HG02623 (cell line): Measurements from ENCODE around the gene RAB5IF.
"Not testable (repeated sequence)": the region's sequence is repeated elsewhere in the genome, so short reads cannot be mapped to it uniquely, and the experiment has no call there.

Experiments used
- ATAC-seq: cut with Tn5 transposase; IDR thresholded peaks from one replicate; pipeline ENCODE4 v1.9.1; 2021; ENCODE audit warnings: moderate library complexity; ENCODE audit not compliant: unreplicated experiment

RAB5IF gene

DNA sequence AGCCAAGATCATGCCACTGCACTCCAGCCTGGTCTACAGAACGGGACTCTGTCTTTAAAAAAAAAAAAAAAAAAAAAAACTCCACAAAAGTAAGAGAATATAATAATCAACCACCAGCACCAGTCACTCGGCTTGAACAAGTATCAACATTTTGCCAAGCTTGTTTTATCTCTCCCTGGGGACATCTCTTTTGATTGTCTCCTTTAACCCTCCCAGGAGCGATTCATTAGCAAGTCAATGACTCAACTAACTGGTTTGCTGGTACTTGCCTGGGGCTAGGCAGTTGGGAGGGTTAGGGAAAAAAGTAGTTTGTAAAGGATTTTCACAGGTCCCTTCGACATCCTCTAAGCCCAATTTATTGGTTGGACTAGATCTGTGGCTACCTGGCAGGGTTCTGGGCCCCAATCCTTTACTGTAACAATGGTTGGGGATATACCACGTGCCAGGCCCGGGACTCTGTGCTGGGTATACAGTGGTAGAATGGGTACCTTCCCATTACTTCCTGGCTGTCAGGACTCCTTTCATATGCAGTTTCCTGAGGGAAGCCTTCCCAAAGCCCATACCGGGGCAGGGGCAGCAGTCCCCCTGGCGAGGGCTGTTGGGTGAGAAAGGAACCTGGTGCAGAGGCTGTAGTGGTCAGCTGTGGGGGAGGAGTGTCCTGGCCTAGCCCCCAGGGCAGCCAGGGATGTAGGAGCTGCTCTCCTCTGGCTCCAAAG is 20.0 kb upstream of the RAB5IF start:
- no peak for ATAC-seq

- ATAC-seq, result no peak
Observed at GRCh38 chr20:36587388-36588070, 18.1 kb upstream of the RAB5IF start.

DNA sequence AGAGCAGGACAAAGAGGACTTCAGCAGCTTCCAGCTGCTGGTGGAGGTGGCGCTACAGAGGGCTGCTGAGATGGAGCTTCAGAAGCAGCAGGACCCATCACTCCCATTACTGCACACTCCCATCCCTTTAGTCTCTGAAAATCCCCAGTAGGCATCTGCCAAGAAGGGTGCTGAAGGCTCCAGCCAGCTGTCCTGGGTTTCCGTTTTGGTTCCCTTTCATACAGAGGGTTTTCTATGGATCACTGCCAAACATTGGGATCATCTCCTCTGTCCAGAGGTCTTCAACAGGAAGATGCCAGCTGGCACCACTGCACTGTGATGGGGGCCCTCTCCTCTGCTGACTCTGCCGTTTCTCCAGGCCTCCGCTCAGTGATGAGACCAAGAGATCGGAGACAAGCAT is 14.3 kb upstream of the RAB5IF start:
- ATAC-seq, result no peak

DNA sequence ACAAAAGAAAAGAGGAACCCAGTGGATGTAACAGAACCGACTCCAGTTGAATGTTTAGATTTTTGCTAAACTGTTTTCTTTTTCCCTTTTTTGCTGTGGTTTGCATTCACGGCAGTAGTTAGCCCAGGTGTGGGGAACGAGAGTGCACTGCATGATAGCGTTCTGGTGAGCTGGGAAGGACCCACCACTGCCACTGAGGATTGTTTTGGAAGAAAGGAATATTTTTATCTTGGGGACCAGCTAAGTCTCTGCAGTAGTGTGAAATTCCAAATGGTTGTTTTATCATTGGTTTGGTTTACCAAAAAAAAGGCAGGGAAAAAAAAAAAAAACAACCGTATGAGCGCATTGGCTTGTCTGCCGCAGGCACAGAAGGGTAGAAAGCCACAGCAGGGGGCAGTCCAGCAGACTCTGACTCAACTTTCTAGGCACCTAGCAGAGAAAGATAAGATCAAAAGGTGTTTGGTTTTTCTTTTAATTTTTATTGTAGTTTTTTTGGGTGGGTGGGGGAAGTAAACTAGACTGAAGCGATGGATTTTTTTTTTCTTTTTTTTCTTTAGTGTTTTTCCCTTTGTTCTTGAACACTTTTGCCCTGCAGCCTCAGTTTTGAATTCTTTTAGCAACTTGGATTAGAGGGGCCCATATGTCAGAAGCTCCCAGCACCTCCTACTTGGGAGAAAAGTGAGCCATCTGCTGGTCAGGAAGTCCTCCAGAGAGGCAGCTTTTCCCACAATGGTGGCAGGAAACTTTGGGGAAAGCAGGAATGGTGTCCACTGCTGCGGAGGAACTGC is 13.5 kb upstream of the RAB5IF start:
- ATAC-seq, result no peak

- ATAC-seq, result no peak
Observed at GRCh38 chr20:36593347-36593929, 12.1 kb upstream of the RAB5IF start.

GRCh38 chr20:36599912-36600345 is 5.7 kb upstream of the RAB5IF start:
- ATAC-seq, result no peak

DNA sequence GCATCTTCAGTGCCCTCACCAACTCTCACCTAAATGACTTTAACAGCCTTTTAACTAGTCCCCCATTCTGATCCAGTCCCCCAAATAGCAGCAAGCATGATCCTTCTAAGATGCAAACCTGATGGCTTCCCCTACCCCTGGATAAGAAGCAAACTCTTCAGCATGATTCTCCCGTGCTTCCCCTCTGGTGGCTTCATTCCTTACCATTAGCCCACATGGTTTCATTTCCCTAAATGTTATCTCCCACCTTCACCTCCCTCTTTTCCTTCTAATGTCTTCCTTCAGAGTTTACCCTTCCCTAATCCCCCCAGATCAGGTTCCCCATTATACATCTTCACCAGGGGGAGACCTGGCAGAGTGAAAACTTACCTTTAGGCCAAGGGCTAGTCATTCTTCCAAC is 4.0 kb upstream of the RAB5IF start:
- ATAC-seq, result no peak

GRCh38 chr20:36604952-36605398 is 604 bp upstream of the RAB5IF start:
- ATAC-seq, result peak; percentile 19

DNA sequence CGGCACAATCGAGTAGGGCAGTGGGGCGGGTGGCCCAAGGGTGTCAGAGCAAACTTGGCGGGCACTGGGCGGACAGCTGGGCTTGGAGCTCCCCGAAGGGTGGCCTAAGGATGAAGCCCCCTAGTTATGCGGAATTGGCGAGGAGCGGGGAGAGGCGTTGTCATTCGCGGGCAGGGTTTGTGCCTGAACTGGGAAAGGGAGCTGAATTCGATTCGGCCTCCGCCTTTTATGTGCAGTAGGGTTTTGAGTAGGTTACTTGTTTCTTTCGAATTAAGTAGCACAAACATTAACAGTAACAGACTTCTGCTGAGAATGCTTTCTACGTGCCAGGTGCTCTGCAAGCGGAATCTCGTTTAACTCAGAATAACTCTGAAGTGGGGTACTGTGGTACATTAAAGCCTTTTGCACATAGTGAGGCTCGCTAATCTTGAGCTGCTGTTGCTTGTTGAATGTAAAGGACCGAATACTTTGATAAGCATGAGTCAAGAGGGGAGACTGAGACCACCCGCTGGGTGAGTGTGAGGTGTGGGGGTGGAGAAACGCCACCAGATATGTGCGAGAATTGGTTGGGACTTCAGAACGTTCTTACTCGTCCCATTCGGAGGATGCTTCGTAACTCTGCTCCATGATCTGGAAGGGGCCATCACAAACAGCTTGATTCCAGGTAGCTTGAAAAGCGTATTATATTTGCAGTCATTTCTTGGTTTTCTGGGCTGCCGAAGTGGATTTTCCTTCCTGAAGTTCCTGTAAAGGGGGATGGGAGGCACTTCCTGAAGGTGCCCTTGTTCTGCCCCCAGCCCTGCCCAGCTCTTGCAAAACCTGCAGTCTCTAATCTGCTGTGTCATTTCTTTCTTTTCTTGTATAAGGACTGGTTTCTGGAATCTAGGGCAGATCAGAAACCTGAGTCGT is 833 bp downstream of the RAB5IF start:
- ATAC-seq, result no peak

GRCh38 chr20:36607586-36608387 is 2.2 kb downstream of the RAB5IF start:
- no peak for ATAC-seq

DNA sequence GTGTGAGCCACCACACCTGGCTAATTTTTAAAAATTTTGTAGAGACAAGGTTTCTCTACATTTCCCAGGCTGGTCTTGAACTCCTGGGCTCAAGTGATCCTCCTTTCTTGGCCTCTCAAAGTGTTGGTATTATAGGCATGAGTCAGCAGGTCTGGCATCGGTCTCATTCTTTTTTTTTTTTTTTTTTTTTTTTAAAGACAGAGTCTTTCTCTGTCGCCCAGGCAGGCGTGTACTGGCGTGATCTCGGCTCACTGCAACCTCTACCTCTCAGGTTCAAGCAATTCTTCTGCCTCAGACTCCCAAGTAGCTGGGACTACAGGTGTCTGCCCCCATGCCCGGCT is 2.8 kb downstream of the RAB5IF start:
- ATAC-seq, result not testable (repeated sequence)

- ATAC-seq, result no peak
Observed at GRCh38 chr20:36611625-36612024, 6.0 kb downstream of the RAB5IF start.

DNA sequence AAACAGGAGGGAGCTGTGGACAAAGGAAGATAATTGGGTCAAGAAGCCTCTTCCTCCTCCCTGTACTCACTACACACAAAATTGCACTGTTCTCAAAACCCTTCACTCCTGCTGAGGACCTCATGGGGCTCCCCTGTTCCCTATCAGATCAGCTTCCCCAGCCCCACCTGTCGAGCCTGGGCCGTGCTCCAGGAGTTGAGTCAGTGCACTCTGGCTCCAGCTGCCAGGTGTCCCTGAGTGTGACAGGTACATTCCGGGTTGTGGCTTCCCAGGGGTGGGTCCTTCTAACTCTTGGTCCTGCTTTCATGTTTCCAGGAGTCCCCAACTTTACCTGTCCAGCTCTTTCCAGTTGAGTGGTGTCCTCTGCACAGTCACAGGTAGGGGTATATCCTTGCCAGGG is 8.4 kb downstream of the RAB5IF start:
- no peak for ATAC-seq

GRCh38 chr20:36614781-36615557 is 9.4 kb downstream of the RAB5IF start:
- ATAC-seq, result no peak

GRCh38 chr20:36620917-36621316 is 15.3 kb downstream of the RAB5IF start:
- no peak for ATAC-seq

GRCh38 chr20:36623444-36623843 is 17.9 kb downstream of the RAB5IF start:
- no peak for ATAC-seq

GRCh38 chr20:36624068-36624943 is 18.7 kb downstream of the RAB5IF start:
- ATAC-seq, result no peak

- no peak for ATAC-seq
Observed at GRCh38 chr20:36624944-36625324, 19.4 kb downstream of the RAB5IF start.
